ENCODE results near the gene KRTAP4-6.
"Not testable (repeated sequence)": the region's sequence is repeated elsewhere in the genome, so short reads cannot be mapped to it uniquely, and the experiment has no call there.

KRTAP4-6 gene

DNA sequence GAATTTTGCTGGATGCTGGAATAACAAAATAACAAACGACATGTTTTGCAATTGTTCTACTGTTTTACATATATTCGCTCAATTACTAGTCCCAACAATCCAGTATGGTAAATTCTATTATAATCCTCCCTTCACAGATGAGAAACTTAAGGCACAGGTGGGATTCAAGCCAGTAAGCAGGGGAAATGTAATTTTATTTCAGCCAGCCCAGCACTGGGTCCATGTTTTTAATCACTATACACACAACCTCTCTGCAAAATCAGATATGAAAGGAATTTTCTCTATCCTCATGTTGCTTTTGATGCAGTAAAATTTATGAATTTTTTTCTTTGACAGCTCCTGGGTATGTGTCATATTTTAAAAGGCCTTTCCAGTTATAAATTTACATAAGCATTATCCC lies 4.9 kb upstream of the KRTAP4-6 start:
- DNase-seq: no peak

DNA sequence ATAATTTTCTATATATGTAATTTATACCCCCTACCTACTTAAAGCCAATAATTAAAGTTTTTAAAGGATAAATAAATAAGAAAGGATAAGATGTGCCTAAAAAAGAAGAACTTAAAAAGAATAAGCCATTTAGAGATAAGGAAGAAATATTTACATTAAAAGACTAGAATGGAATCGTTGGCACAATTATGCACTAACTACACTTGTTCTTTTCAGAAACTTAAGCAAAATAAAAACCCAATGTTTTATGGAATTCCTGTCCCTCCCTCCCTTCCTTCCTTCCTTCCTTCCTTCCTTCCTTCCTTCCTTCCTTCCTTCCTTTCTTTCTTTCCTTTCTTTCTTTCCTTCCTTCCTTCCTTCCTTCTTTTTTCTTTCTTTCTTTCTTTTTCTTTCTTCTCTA lies 4.5 kb upstream of the KRTAP4-6 start:
- DNase-seq: no peak

DNA sequence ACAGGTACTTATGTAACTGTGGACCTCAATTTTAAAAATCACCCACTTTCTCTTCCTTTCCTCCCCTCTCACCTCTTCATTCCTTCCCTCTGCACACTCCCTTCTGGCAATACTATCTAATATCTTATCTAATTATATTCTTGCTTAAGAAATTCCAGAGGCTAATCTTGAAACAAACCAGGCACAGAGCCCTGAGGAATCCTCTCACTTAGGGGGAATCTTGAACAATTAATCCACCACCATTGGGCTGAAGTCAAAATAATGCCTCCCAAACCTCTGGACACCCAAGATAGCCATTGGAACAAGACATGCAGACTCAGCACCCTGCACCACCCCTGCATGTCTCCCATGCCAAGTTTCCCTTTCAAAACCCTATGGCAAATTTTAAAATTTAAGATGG lies 1.0 kb upstream of the KRTAP4-6 start:
- no peak for DNase-seq

GRCh38 chr17:41139865-41140264 lies 479 bp downstream of the KRTAP4-6 start:
- not testable (repeated sequence) for DNase-seq

DNA sequence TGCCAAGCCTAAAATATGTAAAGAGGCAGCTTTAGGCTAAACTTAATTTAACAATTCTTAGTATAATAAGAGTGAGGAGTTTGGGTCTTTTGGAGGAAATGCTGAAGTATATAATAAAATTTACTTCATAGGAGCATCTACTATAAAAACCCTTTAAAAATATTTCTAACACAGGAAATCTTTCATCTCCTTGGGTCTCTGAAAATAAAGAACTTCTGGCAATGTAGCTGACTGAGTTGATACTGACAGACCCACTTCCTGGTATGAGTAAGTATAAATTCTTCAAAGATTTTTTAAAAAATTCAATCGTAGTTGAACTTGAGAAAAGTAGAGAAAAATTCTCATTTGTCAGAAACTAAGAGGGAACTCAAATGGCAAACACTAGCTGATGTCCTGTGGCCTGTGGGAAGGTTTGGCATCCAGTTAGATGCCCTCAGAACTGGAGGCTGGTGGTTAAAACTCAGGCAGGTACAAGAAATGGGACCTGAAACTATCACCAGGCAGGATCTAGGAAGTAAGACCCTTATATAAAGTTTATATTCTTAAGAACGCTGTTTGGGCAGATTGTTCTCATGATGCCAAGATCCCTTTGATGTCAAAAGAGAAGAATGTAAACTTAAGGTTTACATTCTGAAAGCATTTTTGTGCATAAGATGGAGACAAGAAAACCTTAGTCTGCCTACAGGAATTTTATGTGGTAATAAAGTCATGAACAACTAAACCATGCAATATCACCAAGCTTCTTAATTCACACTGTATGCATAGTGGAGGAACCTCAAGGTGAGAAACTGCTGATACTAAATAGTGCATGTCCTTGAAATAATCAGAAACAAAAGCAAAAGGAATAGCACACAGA lies 6.2 kb downstream of the KRTAP4-6 start:
- no peak for DNase-seq

GRCh38 chr17:41131979-41132378 lies 8.4 kb downstream of the KRTAP4-6 start:
- DNase-seq: peak; percentile 86

GRCh38 chr17:41127371-41127770 lies 13.0 kb downstream of the KRTAP4-6 start:
- DNase-seq: no peak

DNA sequence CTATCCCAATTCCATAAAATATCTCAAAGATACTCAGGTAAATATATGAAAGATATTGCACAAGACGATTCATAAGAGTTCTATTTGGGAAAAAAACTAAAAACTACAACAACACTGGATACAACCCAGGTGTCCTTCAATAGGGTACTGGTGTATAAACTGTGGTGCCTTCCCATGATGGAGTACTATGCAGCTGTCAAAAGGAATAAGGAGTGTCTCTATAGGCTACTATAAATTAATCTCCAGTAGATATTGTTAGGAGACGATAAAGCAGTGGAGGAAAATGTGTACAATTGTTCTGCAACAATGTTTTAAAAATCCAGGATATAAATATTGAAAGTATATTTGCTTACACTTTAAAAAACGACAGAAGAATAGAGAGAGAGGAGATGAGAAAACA lies 13.9 kb downstream of the KRTAP4-6 start:
- no peak for DNase-seq

- DNase-seq: no peak
Observed at GRCh38 chr17:41125064-41125463, 15.3 kb downstream of the KRTAP4-6 start.

DNA sequence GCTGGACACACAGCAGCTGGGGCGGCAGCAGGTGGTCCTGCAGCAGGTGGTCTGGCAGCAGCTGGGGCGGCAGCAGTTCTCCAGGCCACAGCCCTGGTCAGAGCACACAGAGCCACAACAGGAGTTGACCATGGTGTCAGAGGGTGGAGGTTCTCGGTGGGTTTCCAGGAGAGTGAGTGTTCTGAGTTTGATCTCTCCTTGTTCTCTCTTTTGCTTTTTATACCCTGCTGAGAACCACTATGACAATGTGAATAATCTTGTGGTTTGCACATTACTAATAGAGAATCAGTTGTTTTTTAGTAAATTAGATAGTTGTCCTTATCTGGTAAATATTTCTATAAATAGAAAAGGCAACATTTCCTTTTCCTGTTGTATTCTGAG lies 16.4 kb downstream of the KRTAP4-6 start, which contains the start of gene KRTAP4-12:
Gene KRTAP4-12 (minus strand): TSS at position 192 of the 381 bp plus-strand sequence. CDS start 60 bp downstream, at position 132.
- DNase-seq: not testable (repeated sequence)

GRCh38 chr17:41123292-41123990 lies 16.9 kb downstream of the KRTAP4-6 start:
- not testable (repeated sequence) for DNase-seq

- DNase-seq: no peak
Observed at GRCh38 chr17:41121742-41122141, 18.6 kb downstream of the KRTAP4-6 start.

- not testable (repeated sequence) for DNase-seq
Observed at GRCh38 chr17:41119696-41120690, 20.4 kb downstream of the KRTAP4-6 start.

- no peak for DNase-seq
Observed at GRCh38 chr17:41118721-41119120, 21.6 kb downstream of the KRTAP4-6 start.

GRCh38 chr17:41117846-41118386 lies 22.4 kb downstream of the KRTAP4-6 start, which contains the start of gene KRTAP4-11:
TSS of gene KRTAP4-11 (minus strand) at chr17:41118373. CDS start at chr17:41118315, 58 bp downstream.
- not testable (repeated sequence) for DNase-seq

GRCh38 chr17:41116297-41116696 lies 24.0 kb downstream of the KRTAP4-6 start:
- no peak for DNase-seq

- no peak for DNase-seq
Observed at GRCh38 chr17:41111151-41111885, 29.0 kb downstream of the KRTAP4-6 start.

GRCh38 chr17:41108728-41109386 lies 31.5 kb downstream of the KRTAP4-6 start:
- DNase-seq: not testable (repeated sequence)

GRCh38 chr17:41107941-41108450 lies 32.3 kb downstream of the KRTAP4-6 start:
- DNase-seq: no peak

DNA sequence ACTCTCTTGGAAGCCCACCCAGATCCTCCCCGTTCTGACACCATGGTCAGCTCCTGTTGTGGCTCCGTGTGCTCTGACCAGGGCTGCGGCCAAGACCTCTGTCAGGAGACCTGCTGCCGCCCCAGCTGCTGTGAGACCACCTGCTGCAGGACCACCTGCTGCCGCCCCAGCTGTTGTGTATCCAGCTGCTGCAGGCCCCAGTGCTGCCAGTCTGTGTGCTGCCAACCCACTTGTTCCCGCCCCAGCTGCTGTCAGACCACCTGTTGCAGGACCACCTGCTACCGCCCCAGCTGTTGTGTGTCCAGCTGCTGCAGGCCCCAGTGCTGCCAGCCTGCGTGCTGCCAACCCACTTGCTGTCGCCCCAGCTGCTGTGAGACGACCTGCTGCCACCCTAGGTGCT lies 35.0 kb downstream of the KRTAP4-6 start, which contains the start of gene KRTAP4-9:
Gene KRTAP4-9 (plus strand): TSS at position 43 of the 400 bp plus-strand sequence. CDS start 0 bp downstream, at position 43.
- DNase-seq: not testable (repeated sequence)
